GM19240 (cell line): Measurements from ENCODE around the gene GNAT3.

Experiments
- DNase-seq: peaks from one replicate; pipeline ENCODE4 v3.0.0; 2011; ENCODE audit warnings: low spot score; ENCODE audit not compliant: insufficient read length

The GNAT3 gene

GRCh38 chr7:80511964-80512363 is at the start of gene GNAT3:
Gene GNAT3 (minus strand): TSS chr7:80512064. CDS start chr7:80511926, 138 bp downstream.
- no peak for DNase-seq

- no peak for DNase-seq
Observed at GRCh38 chr7:80558116-80558515, 46.3 kb upstream of the GNAT3 start.

DNA sequence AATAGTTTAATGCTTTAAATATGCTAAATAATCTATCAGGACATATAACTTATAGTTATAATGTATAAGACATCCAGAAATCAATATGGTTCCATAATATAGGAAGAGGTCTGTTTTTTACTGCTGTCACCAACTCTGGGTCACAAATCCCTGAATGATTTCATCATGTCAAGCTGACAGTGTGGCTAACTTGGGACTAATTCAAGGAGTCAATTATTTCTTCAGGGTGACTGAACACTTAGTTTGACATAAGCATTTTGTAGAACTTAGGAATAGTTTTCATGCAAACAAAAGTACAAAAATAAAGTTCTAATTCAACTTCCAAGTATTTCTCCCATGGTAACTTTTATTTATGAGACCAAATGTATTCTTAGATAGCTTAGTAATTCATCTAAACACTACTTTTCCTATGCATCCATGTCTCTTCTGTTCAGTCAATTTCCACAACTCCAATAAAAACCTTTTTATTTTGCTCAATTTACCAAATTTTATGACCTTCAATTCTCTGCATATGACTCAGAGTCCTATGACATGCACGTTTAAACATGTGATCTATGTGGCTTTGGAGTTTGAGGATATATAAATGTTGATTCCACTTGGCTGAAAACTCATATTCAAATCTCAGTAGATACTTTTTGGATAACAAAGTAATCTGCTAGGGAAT is 40.3 kb upstream of the GNAT3 start:
- DNase-seq, result no peak

DNA sequence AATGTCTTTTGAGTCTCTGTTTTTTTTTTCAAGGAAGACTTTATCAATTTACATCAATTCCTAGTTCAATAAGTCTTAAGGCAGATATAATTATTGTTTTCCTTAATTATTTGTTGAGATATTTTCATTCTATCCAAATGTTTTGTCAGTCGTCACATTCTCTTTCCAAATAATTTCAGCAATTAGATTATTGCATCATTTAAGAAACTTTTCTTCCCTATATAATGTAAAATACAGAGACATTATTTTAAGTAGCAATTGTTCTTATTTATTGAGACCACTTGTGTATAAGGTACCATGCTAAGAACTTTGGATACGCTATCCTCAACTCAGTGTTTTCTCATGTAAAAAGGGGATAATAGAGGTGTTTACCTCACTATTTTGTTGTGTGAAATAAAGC is 38.1 kb upstream of the GNAT3 start:
- DNase-seq, result no peak

DNA sequence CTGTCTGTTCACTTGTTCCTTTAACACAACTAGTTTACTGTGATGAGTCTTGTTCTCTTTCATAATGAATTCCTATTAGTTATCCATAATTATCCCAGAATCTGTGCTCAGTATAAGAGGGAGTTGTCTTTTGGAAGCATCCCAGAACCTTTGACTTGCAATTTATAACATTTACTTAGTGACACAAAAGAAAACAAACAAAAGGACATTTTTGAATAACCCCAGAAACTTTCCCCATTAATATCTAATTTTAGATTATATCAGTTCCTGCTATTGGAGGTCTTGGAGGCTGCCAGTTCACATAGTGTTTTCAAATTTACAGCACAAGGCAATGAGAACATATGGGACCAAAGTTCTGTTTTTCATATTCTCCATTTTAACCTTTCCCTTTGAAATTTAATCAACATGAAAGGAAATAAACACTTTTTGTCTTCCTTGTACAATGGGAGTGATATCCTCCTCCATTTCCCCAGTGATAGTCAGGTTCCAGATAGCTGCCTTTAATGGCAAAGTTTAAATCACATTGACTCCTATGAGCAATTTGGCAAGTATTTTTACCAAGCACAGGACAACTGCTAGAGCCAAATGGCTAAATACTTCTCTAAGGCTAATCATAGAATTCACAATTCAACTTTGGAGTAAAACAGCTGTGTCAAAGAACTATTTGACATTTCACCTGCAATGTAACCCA is 37.1 kb upstream of the GNAT3 start:
- no peak for DNase-seq

DNA sequence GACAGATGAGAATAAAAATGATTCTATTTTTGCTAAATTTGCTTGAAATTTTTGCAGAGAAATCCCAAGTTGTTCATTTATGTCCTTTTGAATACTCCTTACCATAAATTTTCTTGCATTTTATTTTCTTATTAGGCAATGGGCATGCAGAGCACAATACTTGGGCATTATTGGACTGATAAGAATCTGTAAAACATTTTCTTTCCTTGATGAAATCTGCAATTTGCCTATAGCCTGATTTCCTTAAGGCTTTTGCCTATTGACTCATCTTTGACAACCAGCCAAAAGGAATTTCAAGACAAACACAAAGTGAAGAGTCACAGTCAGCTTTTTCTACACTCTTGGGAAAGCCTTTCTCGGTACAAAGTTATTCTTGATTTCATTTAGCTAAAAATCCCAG is 30.5 kb upstream of the GNAT3 start:
- no peak for DNase-seq

DNA sequence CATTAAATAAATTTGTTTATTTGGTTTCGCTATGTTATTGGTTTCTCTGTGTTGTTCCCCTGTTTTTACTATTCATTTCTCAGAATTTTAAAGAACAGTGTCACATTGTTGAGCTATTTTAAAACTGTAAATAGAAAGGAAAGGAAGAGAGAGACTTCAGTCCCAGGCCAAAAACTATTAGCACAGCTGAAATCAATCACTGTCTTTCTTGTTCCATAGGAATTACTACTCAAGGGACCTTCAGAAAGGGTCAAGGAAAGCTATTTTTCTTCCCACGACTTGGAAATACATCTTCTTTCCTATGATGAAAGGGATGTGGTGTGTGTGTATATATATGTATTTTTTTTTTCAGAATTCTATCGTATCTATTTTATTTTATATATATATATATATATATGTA is 29.0 kb upstream of the GNAT3 start:
- DNase-seq, result no peak

GRCh38 chr7:80537091-80537490 is 25.2 kb upstream of the GNAT3 start:
- no peak for DNase-seq

GRCh38 chr7:80536426-80536825 is 24.6 kb upstream of the GNAT3 start:
- no peak for DNase-seq

- DNase-seq, result no peak
Observed at GRCh38 chr7:80533287-80533686, 21.4 kb upstream of the GNAT3 start.

- no peak for DNase-seq
Observed at GRCh38 chr7:80532153-80532552, 20.3 kb upstream of the GNAT3 start.

- DNase-seq, result no peak
Observed at GRCh38 chr7:80530136-80530535, 18.3 kb upstream of the GNAT3 start.

DNA sequence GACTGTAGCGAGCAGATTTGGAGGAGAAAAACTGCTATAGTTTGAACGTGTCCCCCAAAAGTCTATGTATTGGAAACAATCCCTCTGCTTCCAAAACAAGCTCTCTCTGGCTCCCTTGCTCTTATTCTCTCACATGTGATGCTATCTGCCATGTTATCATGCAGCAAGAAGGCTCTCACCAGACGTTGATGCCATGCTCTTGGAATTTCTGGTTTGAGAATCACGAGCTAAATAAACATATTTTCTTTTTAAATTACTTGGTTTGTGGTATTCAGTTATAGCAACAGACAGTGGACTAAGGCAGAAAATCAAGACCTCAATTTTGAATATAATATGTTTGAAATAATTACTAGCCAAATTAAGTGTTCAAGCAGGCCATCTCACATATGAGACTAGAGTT is 17.5 kb upstream of the GNAT3 start:
- DNase-seq, result no peak

DNA sequence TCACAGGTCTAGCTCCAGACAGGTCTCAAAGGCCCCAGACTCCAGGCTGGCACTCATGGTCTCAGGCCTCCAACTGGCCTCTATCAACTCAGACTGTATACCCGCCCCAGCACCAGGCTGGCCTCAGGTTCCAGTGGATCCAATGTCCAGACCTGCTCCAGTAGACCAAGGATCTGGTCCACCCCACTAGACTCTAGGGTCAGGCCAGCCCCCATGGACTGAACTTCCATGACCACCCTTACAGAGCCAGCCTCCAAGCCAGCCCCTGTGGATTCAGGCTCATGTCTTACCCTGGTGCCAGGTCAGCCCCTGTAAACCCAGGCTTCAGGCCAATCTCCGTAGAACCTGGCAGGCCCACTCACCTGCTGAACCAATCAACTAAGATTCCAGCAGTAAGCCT is 16.8 kb upstream of the GNAT3 start:
- no peak for DNase-seq

DNA sequence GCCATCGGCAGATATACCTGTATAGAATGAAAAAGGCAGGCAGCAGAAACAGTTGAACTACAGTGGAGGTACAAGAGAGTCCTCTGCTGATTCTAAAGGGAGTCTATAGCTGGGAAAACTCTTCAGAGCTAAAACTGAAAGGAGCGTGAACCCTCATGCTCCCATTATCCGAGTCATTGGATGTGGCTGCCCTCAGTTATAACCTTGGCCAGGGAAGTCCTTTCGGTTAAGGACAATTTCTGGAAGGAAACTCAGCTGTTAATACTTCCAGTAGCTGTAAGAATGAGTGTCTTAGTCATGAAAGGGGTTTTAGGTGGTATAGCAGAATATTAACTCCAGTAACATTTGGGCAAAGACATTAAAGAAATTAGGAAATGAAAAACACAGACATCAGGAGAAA is 14.6 kb upstream of the GNAT3 start:
- DNase-seq, result no peak

DNA sequence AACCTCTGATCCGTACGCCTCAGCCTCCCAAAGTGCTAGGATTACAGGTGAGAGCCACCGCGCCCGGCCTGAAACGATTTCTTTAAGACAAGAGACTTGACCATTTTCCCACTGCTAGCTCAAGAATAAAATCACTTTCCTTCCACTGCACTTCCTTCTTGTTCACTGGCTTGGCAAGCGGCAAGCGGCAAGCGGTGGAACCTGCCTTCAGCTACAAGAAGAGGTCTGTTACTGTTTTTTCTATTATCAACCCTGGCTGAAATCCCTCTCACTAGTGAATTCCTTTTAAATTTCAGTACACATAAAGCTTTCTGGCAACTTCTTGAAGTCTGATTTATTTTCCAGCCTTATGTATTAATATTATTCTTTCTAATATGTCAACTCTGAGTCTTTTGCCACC is 12.8 kb upstream of the GNAT3 start:
- DNase-seq, result no peak

GRCh38 chr7:80521809-80522208 is 9.9 kb upstream of the GNAT3 start:
- DNase-seq, result no peak

DNA sequence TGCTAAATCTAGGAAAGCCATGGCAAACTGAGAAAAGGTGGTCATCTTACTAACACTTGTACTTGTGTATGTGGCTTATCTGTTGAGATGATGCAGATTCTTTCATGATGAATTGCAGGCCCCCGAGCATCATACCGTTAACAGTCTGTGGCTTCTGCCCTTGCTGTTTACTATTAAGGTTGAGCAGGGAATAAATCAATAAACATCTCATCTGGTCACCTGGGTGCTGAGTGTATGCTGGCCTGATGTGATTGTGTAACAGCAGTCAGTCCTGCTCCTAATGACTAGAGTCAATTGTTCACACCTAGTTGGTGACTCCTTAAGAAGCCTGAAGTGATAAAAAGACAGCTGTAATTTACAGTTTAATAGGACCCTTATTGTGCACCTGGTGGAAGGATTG is 8.3 kb upstream of the GNAT3 start:
- DNase-seq, result no peak

DNA sequence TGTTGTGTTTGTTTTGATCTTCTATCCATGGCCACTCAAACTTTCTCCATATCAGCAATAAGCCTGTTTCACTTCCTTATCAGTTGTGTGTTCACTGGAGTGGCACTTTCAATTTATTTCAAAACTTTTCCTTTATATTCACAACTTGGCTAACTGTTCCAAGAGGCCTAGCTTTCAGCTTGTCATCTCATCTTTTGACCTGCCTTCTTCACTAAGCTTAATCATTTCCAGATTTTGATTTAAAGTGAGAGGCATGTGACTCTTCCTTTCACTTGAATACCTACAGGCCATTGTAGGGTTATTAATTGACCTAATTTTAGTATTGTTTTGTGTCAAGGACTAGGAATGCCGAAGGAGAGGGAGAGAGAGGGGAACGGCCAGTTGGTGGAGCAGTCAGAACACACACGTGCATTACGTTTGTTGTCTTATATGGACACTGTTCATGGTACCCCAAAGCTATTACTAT is 5.5 kb upstream of the GNAT3 start:
- DNase-seq, result no peak

- no peak for DNase-seq
Observed at GRCh38 chr7:80515298-80515697, 3.4 kb upstream of the GNAT3 start.

- DNase-seq, result no peak
Observed at GRCh38 chr7:80510021-80510420, 1.8 kb downstream of the GNAT3 start.

GRCh38 chr7:80508440-80508839 is 3.4 kb downstream of the GNAT3 start:
- no peak for DNase-seq

DNA sequence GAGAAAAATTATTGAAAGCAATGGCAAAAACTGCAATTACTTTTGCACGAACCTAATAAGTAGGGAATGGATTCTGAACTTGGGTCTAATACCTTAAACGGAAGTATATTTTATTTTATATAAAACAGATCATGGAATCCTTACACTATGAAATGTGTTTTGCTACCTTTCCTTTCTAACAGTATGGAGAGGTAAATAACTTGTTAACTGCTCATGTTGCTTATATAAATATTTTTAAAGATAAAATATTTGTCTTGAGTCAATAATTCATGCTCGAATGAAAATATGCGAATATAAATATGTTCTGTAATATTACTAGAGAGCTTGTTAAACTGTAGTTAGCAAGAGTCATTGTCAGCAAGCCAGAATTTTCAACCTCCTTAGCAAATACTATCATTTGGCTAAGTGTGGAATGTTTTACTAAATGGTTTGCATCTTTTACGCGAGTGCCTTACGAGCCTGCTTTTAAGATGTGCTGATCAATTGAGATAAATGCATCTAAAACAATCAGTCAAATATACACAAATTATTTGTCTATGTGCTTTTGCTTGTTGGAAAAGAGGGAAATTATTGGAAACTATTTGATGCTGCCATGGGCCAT is 5.9 kb downstream of the GNAT3 start:
- DNase-seq, result no peak
